Astrocyte (in vitro differentiated cells and primary cell): ENCODE data around the gene RGPD8. TPM values are rescaled to one million over a fixed set of nuclear protein-coding genes. Genes with fewer than 3 reads are reported as not detected.

Experiments
- DNase-seq: peaks from one replicate; pipeline ENCODE4 v3.0.0-alpha.2; 2010; ENCODE audit warnings: low read depth
- FAIRE-seq: peaks from 2 replicates; lab custom pipeline; 2011; peaks lifted over from hg19 to GRCh38; lab: Jason Lieb, UNC
- H2AFZ ChIP-seq: 2 replicates; pipeline ENCODE4 v1.6.0; 2012; ENCODE audit warnings: low read depth, low read length, inconsistent platforms
- H3K27ac ChIP-seq: 2 replicates; pipeline ENCODE4 v1.5.1; 2011; ENCODE audit warnings: low read depth, low read length, inconsistent platforms
- H3K27me3 ChIP-seq: 2 replicates; pipeline ENCODE4 v1.6.0; 2011; ENCODE audit warnings: low read length, inconsistent platforms; ENCODE audit not compliant: insufficient read depth
- H3K36me3 ChIP-seq: 2 replicates; pipeline ENCODE4 v1.5.1; 2011; ENCODE audit warnings: low read length, inconsistent platforms; ENCODE audit not compliant: insufficient read depth
- H3K4me1 ChIP-seq: 2 replicates; pipeline ENCODE4 v1.5.1; 2011; ENCODE audit warnings: low read length, inconsistent platforms; ENCODE audit not compliant: insufficient read depth
- H3K4me2 ChIP-seq: 2 replicates; pipeline ENCODE4 v1.6.0; 2012; ENCODE audit warnings: low read length, inconsistent platforms
- H3K4me3 ChIP-seq: 2 replicates; pipeline ENCODE4 v1.5.1; 2011; ENCODE audit warnings: low read depth, mild to moderate bottlenecking, low read length, inconsistent platforms; ENCODE audit not compliant: insufficient read depth
- H3K79me2 ChIP-seq: 2 replicates; pipeline ENCODE4 v1.6.0; 2012; ENCODE audit warnings: mild to moderate bottlenecking, low read length, inconsistent platforms; ENCODE audit not compliant: insufficient read depth
- H3K9ac ChIP-seq: 2 replicates; pipeline ENCODE4 v1.6.0; 2012; ENCODE audit warnings: mild to moderate bottlenecking, low read length, inconsistent platforms
- H3K9me3 ChIP-seq: 2 replicates; pipeline ENCODE4 v1.5.1; 2012; ENCODE audit warnings: low read depth, mild to moderate bottlenecking, low read length, inconsistent platforms; ENCODE audit not compliant: insufficient read depth
- H4K20me1 ChIP-seq: 2 replicates; pipeline ENCODE4 v1.6.0; 2012; ENCODE audit warnings: low read length, inconsistent platforms; ENCODE audit not compliant: insufficient read depth
- H3K27ac Mint-ChIP-seq: one replicate; pipeline ENCODE4 v1.8.0; 2021; ENCODE audit warnings: mild to moderate bottlenecking, mixed read lengths; ENCODE audit not compliant: unreplicated experiment
- H3K27me3 Mint-ChIP-seq: one replicate; pipeline ENCODE4 v1.8.0; 2021; ENCODE audit warnings: low read depth, mixed read lengths; ENCODE audit not compliant: unreplicated experiment
- H3K36me3 Mint-ChIP-seq: one replicate; pipeline ENCODE4 v1.8.0; 2021; ENCODE audit warnings: low read depth, mixed read lengths; ENCODE audit not compliant: unreplicated experiment
- H3K4me1 Mint-ChIP-seq: one replicate; pipeline ENCODE4 v1.8.0; 2021; ENCODE audit warnings: low read depth, mixed read lengths; ENCODE audit not compliant: unreplicated experiment
- H3K4me3 Mint-ChIP-seq: one replicate; pipeline ENCODE4 v1.8.0; 2021; ENCODE audit warnings: mild to moderate bottlenecking, moderate library complexity, mixed read lengths; ENCODE audit not compliant: unreplicated experiment
- H3K9me3 Mint-ChIP-seq: one replicate; pipeline ENCODE4 v1.8.0; 2021; ENCODE audit warnings: mild to moderate bottlenecking, mixed read lengths; ENCODE audit not compliant: unreplicated experiment
- EZH2 ChIP-seq: IDR thresholded peaks from 2 replicates; pipeline ENCODE4 v1.6.1; 2012; ENCODE audit warnings: mild to moderate bottlenecking, low read length, inconsistent platforms; ENCODE audit not compliant: insufficient read depth
- total RNA-seq: library from RNA; stranded (reverse); gene quantifications from 2 replicates; pipeline ENCODE4 v1.2.1, GENCODE V29; 2021
- TF ChIP-seq, protein P1 (sequence below): IDR thresholded peaks from 2 replicates; pipeline ENCODE4 v1.5.1; 2011; ENCODE audit warnings: low read depth, mild to moderate bottlenecking, inconsistent platforms, low read length, moderate library complexity; ENCODE audit not compliant: insufficient read depth

The RGPD8 gene
- total RNA-seq, 1 donor from 2014 or later: 9.6 TPM

DNA sequence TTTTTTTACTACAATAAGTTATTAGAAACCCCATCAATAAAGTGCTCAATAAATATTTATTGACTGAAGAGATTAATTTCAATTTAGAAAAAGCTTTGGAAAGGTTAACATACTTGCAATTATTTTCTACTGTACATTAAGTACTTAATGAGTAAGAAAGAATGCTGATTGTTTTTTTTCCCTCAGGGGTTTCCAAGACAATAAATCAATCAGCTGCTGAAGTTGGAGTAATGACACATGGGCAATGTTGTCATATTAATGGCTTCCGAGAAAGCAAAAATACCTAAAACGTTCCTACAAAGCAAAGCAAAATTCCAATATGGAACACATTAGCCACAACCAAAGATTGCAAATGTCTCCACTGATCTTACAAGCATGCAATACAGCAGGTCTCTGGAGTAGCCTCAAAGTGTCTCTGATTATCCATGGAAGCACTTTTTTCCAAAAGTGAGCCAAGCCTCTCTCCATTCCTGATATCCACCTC is 91.3 kb downstream of the RGPD8 start:
- no peaks in the 10 kb centered on the region for H3K9me3 Mint-ChIP-seq
- TF ChIP-seq EZH2: no peak
- TF ChIP-seq, protein P1, sequence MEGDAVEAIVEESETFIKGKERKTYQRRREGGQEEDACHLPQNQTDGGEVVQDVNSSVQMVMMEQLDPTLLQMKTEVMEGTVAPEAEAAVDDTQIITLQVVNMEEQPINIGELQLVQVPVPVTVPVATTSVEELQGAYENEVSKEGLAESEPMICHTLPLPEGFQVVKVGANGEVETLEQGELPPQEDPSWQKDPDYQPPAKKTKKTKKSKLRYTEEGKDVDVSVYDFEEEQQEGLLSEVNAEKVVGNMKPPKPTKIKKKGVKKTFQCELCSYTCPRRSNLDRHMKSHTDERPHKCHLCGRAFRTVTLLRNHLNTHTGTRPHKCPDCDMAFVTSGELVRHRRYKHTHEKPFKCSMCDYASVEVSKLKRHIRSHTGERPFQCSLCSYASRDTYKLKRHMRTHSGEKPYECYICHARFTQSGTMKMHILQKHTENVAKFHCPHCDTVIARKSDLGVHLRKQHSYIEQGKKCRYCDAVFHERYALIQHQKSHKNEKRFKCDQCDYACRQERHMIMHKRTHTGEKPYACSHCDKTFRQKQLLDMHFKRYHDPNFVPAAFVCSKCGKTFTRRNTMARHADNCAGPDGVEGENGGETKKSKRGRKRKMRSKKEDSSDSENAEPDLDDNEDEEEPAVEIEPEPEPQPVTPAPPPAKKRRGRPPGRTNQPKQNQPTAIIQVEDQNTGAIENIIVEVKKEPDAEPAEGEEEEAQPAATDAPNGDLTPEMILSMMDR: no peak

DNA sequence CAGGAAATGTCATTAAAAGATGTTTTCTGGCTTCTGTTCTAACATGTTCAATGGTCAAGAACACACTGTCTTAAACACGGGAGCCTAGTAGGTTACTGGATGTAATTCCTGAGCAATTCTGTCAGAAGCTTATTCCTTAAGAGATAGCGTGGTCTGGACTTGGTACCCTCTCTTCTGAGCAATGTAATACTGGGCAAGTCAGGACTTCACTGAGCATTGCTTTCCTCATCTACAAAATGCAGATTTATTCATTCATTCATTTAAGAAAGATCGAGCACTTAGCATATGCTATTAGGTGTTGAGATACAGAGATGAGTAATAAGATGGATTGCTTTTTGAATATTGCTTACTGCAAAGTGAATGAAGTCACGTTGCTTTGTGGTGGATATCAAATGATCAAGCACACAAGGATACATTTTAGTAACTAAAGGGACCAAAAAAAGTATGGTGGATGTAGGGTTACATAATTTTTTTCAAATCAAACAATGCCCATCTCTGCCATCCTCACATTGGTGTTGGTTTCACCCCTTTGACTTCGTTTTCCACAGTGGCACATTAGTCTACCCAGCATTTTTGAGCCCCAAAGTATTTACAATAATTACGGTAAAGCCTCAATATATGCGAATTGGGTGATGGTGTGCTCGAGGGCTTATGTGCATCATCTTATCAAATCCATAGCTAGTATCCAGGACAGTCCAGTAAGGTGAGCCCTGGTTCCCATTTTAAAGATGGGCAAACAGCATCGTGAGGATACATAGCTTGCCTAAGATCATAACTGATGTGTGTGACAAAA is 92.8 kb downstream of the RGPD8 start:
- no peaks in the 10 kb centered on the region for H4K20me1 ChIP-seq
- Mint-ChIP-seq H3K27me3 (no peaks in the 10 kb centered on the region), H3K9me3 (no peaks in the 10 kb centered on the region), H3K36me3 (peaks cover 1% of the 10 kb centered on the region), H3K27ac (no peak overlapping the region), H3K4me1 (no peaks in the 10 kb centered on the region), H3K4me3 (no peak overlapping the region)
- H3K27ac ChIP-seq: no peak overlapping the region
- DNase-seq: peak; percentile 7
- no peak for FAIRE-seq
- H3K79me2 ChIP-seq: no peaks in the 10 kb centered on the region
- no peaks in the 10 kb centered on the region for H3K36me3 ChIP-seq
- no peak overlapping the region for H2AFZ ChIP-seq
- no peak overlapping the region for H3K4me2 ChIP-seq
- TF ChIP-seq EZH2: no peak
- TF ChIP-seq, protein P1: no peak
- no peak overlapping the region for H3K9ac ChIP-seq
- no peaks in the 10 kb centered on the region for H3K27me3 ChIP-seq
- no peak overlapping the region for H3K4me3 ChIP-seq
- no peaks in the 10 kb centered on the region for H3K9me3 ChIP-seq
- no peaks in the 10 kb centered on the region for H3K4me1 ChIP-seq

More for the DNA sequence above, 91.3 kb downstream of the RGPD8 start:
- H3K9ac ChIP-seq: no peak overlapping the region
- H3K9me3 ChIP-seq: no peaks in the 10 kb centered on the region
- FAIRE-seq: no peak
- H3K36me3 ChIP-seq: no peaks in the 10 kb centered on the region
- H3K4me3 ChIP-seq: no peak overlapping the region
- H4K20me1 ChIP-seq: no peaks in the 10 kb centered on the region
- H2AFZ ChIP-seq: no peak overlapping the region
- H3K36me3 Mint-ChIP-seq: peaks cover 2% of the 10 kb centered on the region
- no peak for DNase-seq
- H3K4me1 Mint-ChIP-seq: no peaks in the 10 kb centered on the region
- H3K79me2 ChIP-seq: no peaks in the 10 kb centered on the region
- no peak overlapping the region for H3K4me2 ChIP-seq
- H3K27ac ChIP-seq: no peak overlapping the region
- no peaks in the 10 kb centered on the region for H3K27me3 ChIP-seq
- no peaks in the 10 kb centered on the region for H3K27me3 Mint-ChIP-seq
- no peak overlapping the region for H3K27ac Mint-ChIP-seq
- H3K4me1 ChIP-seq: no peaks in the 10 kb centered on the region
- no peak overlapping the region for H3K4me3 Mint-ChIP-seq

DNA sequence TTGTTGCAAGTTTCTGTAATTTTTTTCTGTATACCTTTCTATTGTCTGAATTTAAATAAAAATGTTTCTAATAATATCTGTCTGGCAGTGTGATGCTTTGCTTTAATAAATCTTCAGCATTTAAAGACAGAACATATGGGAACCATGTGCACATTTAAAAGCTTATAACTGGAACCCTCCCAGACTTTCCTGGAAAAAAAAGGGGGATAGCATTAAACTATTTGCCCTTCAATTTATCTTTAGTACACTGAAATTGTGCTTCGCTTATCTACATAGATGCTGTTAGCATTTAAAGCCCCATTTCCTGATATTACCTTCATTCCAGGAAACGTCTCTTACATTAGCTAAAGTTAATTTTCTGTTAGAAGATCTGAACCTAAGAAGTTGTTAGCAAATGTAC is 93.5 kb downstream of the RGPD8 start:
- FAIRE-seq (no peak), DNase-seq (no peak)
- Histone ChIP-seq H3K4me3 (no peak overlapping the region), H3K27ac (no peak overlapping the region), H3K4me1 (no peaks in the 10 kb centered on the region), H3K9ac (no peak overlapping the region), H4K20me1 (no peaks in the 10 kb centered on the region), H2AFZ (no peak overlapping the region), H3K79me2 (no peaks in the 10 kb centered on the region), H3K36me3 (no peaks in the 10 kb centered on the region), H3K27me3 (no peaks in the 10 kb centered on the region), H3K4me2 (no peak overlapping the region), H3K9me3 (no peaks in the 10 kb centered on the region)
- Mint-ChIP-seq H3K27ac (no peak overlapping the region), H3K4me3 (no peak overlapping the region), H3K27me3 (no peaks in the 10 kb centered on the region), H3K4me1 (no peaks in the 10 kb centered on the region), H3K9me3 (no peaks in the 10 kb centered on the region), H3K36me3 (no peaks in the 10 kb centered on the region)
- TF ChIP-seq, protein P1: no peak
- no peak for TF ChIP-seq EZH2
